ENCODE results near the gene BHLHA15.

BHLHA15 gene

GRCh38 chr7:98187138-98187502 lies 24.1 kb upstream of the BHLHA15 start:
- DNase-seq (ENCODE audit: low spot score): no peak

DNA sequence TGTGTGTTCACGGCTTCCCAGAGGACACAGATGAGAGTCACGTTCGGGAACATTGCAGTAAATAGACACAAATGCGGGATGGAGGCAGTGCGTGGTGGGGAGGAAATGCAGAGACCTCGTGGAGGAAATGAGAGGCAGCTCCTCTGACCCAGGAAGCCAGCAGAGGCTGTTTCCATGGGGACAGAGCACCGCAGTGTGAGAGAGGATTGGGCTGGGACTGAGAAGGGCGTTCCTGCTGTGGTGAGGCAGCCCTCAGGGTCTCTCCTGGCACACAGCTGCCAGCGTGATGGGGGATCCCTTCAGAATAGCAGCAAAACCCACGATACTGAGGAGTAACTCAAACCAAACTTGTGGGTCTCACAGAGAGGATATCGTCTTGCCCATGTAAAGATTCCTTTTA lies 21.7 kb upstream of the BHLHA15 start:
- DNase-seq (ENCODE audit: low spot score): no peak

DNA sequence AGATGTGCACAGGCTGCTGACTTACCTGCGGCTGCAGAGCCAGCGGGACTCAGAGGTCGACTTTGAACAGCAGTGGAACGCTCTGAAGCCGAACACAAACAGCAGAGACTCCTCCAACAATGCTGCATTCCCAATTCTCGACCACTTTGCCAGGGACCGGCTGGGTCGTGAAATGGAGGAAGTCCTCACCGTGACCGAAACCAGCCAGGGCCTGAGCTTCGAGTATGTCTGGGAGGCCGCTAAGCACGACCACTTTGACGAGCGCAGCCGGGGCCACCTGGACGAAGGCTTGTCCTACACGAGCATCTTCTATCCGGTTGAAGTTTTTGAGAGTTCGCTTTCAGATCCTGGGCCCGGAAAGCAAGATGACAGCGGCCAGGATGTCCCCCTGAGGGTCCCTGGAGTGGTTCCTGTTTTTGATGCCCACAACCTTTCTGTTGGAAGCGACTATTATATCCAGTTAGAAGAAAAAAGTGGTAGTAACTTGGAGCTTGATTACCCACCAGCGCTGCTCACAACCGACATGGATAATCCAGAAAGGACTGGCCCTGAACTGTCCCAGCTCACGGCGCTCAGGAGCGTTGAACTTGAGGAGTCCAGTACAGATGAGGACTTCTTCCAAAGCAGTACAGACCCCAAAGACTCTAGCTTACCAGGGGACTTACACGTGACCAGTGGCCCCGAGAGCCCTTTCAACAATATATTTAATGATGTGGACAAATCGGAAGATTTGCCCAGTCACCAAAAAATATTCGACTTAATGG lies 19.4 kb upstream of the BHLHA15 start:
- DNase-seq (ENCODE audit: low spot score): no peak

- no peak for DNase-seq (ENCODE audit: low spot score)
These were observed 18.3 kb upstream of the BHLHA15 start for GRCh38 chr7:98192781-98193457.

DNA sequence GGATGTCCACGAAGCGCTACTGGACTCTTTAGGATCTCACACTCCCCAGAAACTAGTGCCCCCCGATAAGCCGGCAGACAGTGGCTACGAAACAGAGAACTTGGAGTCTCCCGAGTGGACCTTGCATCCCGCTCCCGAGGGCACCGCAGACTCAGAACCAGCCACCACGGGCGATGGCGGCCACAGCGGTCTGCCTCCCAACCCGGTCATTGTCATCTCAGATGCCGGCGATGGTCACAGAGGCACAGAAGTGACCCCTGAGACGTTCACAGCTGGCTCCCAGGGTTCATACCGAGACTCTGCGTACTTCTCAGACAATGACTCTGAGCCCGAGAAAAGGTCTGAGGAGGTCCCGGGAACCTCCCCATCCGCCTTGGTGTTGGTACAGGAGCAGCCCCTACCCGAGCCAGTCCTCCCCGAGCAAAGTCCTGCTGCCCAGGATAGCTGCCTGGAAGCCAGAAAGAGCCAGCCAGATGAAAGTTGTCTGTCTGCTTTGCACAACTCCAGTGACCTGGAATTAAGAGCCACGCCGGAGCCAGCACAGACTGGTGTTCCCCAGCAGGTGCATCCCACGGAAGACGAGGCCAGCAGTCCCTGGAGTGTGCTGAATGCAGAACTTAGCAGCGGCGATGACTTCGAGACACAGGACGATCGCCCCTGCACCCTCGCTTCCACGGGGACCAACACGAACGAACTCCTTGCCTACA lies 17.6 kb upstream of the BHLHA15 start:
- DNase-seq (ENCODE audit: low spot score): no peak

- no peak for DNase-seq (ENCODE audit: low spot score)
These were observed 17.1 kb upstream of the BHLHA15 start for GRCh38 chr7:98194186-98194585.

DNA sequence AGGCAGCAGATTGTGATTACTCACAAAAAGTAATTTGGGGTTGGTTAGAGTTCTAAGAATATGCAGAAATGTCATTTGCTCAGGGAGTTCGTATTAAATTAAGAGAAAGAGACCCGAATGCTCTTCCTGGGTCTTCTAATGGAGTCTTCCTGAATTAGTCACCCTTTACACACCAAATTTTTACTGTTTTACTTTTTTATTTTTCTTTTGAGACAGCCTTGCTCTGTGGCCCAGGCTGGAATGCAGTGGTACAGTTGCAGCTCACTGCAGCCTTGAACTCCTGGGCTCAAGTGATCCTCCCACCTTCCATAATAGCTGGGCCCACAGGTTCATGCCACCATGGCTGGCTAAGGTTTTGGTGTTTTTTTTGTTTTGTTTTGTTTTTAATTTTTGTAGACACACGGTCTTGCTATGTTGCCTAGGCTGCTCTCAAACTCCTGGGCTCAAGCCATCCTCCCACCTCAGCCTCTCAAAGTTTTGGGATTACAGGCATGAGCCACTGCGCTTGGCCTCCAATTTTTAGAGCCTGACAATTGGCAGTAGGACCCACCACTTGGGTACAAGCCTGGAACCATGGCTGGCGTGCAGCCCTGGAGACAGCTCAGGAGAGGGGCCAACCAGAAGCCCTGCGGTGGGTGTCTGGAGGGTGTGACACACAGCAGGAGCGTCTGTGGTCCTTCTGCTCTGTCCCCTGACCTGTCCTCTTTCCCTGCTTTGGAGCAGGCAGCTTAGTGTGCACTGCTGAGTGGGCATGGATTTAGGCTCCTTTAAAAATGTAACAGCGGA lies 16.4 kb upstream of the BHLHA15 start:
- DNase-seq (ENCODE audit: low spot score): no peak

- DNase-seq (ENCODE audit: low spot score): no peak
These were observed 14.3 kb upstream of the BHLHA15 start for GRCh38 chr7:98196706-98197605.

DNA sequence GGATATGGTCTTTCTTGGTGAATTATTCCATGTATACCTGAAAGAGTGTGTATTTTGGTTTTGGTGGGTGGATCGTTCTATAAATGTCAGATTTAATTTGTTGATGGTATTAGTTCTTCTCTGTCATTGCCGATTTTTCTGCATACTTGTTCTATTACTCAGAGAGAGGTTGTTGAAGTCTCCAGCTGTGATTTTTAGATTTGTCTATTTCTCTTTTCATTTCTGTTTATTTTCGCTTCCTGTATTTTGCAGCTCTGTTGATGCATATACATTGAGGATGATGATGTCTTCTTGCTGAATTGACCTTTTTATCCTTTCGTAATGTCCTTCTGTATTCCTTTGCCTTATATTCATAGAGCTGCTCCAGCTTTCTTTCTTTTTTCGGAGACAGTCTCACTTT lies 12.1 kb upstream of the BHLHA15 start:
- no peak for DNase-seq (ENCODE audit: low spot score)

GRCh38 chr7:98200364-98200763 lies 10.9 kb upstream of the BHLHA15 start:
- no peak for DNase-seq (ENCODE audit: low spot score)

DNA sequence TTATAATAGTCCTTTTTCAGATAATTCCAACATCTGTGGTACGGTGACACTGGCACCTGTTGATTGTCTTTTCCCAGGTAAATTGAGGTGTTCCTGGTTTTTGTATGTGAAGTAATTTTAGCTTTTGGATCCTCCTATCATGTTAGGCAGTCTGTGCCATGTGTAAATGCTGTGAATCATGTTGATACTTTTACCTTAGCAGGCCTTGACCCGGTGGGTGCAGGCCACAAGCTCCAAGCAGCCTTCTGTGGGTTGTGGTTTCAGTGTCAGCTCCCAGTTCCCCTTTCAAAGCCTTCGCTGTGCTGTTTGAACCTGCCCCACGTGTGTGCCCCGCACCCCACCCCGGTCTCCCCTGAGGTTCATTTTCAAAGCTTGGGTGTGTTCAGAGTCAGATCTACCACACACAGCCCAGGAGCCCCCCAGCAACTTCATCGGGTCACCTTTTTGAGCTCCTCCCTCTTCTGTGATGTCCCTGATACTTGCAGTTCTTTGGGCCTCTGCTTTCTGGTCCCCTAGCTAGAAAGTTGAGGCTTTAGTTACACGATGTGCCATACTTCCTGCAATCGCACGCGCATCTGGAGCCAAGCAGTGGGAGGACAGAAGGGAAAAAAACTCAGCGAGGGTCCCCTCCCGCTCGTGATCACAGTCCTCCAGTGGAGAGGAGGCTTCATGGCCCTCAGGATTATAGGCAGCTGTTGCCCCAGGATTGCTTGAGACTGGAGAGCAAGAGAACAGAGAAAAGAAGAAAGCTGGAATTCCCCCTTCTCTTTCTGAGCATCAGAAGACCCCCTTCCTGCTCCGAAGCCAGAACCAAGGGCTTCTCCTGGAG lies 8.7 kb upstream of the BHLHA15 start:
- no peak for DNase-seq (ENCODE audit: low spot score)

DNA sequence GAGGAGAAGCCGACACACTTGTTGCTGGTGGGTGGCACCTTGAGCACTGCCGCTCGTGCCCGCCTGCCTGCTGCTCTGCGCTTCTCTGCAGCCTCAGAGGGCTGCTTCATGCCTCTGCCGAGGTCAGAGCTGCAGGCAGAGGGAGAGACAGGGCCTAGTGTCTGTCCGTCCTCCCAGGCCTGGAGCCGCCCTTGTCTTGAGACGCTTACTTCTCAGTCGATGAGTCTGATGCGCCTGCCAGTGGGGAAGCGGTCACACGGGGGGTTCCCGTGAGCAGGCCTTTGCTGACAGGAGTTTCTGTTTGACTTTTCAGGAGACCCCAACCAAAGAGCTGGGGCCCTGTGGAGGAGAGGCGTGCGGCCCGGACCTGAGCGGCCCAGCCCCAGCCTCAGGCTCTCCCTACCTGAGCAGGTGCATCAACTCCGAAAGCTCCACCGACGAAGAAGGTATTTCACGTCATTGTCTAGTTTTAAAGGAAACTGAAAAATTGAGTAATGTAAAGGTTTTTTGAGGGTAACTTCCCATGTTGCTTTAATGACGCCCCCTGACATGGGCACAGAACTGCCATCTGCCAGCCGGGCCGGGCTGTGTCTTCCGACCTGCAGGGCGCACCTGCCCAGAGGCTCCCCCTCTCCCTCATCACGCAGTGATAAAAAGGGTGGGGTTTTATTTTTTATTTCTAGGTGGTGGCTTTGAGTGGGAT lies 7.8 kb upstream of the BHLHA15 start:
- no peak for DNase-seq (ENCODE audit: low spot score)

DNA sequence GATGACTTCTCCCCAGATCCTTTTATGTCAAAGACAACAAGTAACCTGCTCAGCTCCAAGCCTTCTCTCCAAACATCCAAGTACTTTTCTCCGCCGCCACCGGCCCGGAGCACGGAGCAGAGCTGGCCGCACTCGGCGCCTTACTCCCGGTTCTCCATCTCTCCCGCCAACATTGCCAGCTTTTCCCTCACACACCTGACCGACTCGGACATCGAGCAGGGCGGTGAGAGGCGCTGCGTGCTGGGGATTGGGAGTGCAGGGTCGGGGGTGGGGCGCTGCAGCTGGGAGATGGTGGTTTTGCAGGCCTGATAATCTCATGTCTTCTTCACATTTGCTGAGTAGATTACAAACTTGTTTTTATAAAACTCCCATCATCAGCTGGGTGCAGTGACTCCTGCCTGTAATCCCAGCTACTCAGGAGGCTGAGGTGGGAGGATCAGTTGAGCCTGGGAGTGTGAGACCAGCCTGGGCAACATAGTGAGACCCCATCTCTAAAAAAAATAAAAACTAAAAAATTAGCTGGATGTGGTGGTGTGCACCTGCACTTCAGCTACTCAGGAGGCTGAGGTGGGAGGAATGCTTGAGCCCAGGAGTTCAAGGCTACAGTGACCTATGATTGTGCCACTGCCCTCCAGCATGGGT lies 7.2 kb upstream of the BHLHA15 start:
- DNase-seq (ENCODE audit: low spot score): no peak

- DNase-seq (ENCODE audit: low spot score): no peak
These were observed 6.6 kb upstream of the BHLHA15 start for GRCh38 chr7:98204670-98205069.

GRCh38 chr7:98205162-98205845 lies 5.9 kb upstream of the BHLHA15 start:
- no peak for DNase-seq (ENCODE audit: low spot score)

DNA sequence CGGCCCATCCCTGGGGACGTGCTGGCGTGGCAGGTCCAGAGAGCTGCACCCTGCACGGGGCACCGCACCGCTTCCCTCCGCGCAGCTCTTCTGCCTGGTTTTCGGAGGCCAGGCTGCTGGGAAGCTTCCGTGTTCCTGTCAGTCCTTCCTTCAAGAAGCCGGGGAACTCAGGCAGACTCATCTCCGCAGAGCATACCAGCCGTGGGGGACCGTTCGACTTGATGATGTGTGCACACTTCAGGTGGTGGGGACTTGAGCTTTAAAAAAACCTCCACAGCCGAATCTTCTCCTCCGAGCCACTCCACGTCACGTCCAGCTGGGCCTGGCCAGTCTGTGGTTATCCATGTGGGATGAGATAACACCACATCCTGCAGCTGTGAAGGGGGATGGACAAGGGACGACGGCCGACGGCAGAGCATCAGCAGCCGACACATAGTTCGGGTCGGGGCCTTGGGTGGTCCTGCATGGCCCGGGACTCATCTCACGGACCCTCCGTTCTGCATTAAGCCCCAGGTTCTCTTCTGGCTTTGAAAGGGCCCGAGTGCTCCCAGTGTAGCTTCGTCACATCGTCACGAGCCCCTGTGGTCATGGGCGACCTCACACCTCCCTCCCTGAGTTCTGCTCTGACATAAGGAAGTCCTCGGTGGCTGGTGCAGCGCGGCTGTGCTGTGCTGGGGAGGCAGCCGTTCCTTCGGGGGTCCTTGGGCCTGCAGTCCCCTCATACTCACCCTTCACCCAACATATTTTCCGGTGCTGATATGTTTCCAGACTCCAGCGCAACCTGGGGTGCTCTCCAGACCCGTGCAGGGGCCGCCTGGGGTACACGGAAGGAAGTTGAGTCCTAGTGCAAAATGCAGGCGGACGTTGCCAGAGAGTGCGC lies 4.5 kb upstream of the BHLHA15 start:
- DNase-seq (ENCODE audit: low spot score): no peak

DNA sequence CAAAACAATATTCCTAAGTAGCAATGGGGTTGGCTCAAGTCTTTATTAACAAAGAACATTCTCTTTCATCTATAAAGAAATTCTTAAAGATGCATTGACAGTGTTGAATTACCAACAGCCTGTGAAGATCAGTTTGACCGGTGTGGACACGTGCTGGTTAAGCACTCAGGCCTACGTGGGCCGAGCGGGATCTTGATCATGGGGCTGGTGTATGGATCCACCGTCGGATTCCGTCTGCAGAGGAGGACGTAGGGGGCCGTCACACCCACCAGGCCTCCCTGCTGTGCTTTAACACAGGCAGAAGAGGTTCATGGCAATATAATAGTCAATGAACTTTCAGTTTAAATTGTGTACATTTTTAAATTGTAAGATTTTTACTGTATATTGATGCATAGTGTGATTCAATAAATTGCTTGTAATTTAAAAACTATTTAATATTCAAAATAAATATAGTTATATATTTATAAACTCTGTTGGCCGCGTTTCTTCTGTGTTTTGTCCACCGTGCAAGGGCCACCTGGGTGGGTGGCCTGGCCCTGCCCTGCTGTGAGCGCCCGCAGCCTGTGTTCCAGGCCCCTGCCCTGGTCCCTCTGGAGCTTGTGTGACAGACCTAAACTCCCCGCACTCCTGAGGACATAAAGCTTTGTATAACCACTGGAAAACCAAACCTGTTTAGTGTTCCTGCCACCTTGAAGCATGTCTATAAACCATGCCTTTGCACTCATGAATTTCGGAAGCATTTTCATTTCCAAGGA lies 1.9 kb upstream of the BHLHA15 start:
- no peak for DNase-seq (ENCODE audit: low spot score)

Measured in kidney capillary endothelial cell (primary cell).